HepG2 (cell line): ENCODE data around the gene DMTF1. TPM values are rescaled to one million over a fixed set of nuclear protein-coding genes. Genes with fewer than 3 reads are reported as not detected.
A peak's percentile ranks its signal among the peaks of the same experiment; 100 is the strongest.

Source experiments
- ATF3 ChIP-seq: sonication (generic); formaldehyde crosslinking; IDR thresholded peaks from 2 replicates; pipeline ENCODE4 v1.4.0; 2020; ENCODE audit warnings: missing genetic modification reagents
- CEBPB ChIP-seq: IDR thresholded peaks from 2 replicates; pipeline ENCODE4 v1.6.1; 2011; ENCODE audit warnings: low read depth, low read length, improper control_type of control experiment, borderline replicate concordance
- CEBPG ChIP-seq: IDR thresholded peaks from 2 replicates; pipeline ENCODE4 v1.6.1; 2016
- CREB1 ChIP-seq, 2 experiments: fragments of 450-650 bp in 1 of 2; IDR thresholded peaks; 2 replicates each; pipeline ENCODE4 v1.6.1; 2016 to 2017; ENCODE audit warnings: control low read depth in 1 of 2, mild to moderate bottlenecking in 1 of 2, missing compliant biosample characterization in 1 of 2, missing genetic modification characterization in 1 of 2
- FOSL1 ChIP-seq: sonication (generic); formaldehyde crosslinking; IDR thresholded peaks from 2 replicates; pipeline ENCODE4 v1.9.0; 2021; ENCODE audit warnings: missing genetic modification reagents, borderline replicate concordance
- FOSL2 ChIP-seq: sonication (generic); formaldehyde crosslinking; IDR thresholded peaks from 2 replicates; pipeline ENCODE4 v1.4.0; 2020; ENCODE audit warnings: missing genetic modification reagents
- GATA4 ChIP-seq: sonication (generic); IDR thresholded peaks from 2 replicates; pipeline ENCODE4 v1.6.1; 2016; ENCODE audit warnings: antibody characterized with exemption, low read depth, borderline replicate concordance
- GATAD2A ChIP-seq: IDR thresholded peaks from 2 replicates; pipeline ENCODE4 v1.6.1; 2016
- HMG20A ChIP-seq: IDR thresholded peaks from 2 replicates; pipeline ENCODE4 v1.6.1; 2016; ENCODE audit warnings: borderline replicate concordance
- HNRNPUL1 ChIP-seq: fragments of 200-400 bp; formaldehyde crosslinking; IDR thresholded peaks from 2 replicates; pipeline ENCODE4 v1.6.1; 2017; ENCODE audit warnings: low read depth, mild to moderate bottlenecking, low read length, moderate library complexity
- IRF2 ChIP-seq: IDR thresholded peaks from 2 replicates; pipeline ENCODE4 v1.6.1; 2018; ENCODE audit warnings: missing genetic modification reagents, missing compliant biosample characterization
- JARID2 ChIP-seq: sonication (generic); formaldehyde crosslinking; IDR thresholded peaks from 2 replicates; pipeline ENCODE4 v1.8.1; 2023; ENCODE audit warnings: missing genetic modification reagents, inconsistent platforms; ENCODE audit not compliant: insufficient replicate concordance
- NFYC ChIP-seq: IDR thresholded peaks from 2 replicates; pipeline ENCODE4 v1.6.1; 2016; ENCODE audit warnings: missing genetic modification reagents, missing compliant biosample characterization
- NR1H2 ChIP-seq: sonication (generic); formaldehyde crosslinking; IDR thresholded peaks from 2 replicates; pipeline ENCODE4 v1.8.1; 2022; ENCODE audit warnings: low read depth, missing genetic modification reagents, borderline replicate concordance
- NR2F6 ChIP-seq, 2 experiments: IDR thresholded peaks; 2 replicates each; pipeline ENCODE4 v1.6.1; 2016; ENCODE audit warnings: antibody characterized with exemption in 1 of 2, mild to moderate bottlenecking in 1 of 2
- PBX2 ChIP-seq: IDR thresholded peaks from 2 replicates; pipeline ENCODE4 v1.6.1; 2016; ENCODE audit warnings: control low read depth
- RARA ChIP-seq: IDR thresholded peaks from 2 replicates; pipeline ENCODE4 v1.6.1; 2016; ENCODE audit warnings: missing genetic modification reagents, missing compliant biosample characterization
- SOX13 ChIP-seq, 3 experiments: fragments of 450-650 bp in 1 of 3; sonication (generic) in 1 of 3; formaldehyde crosslinking in 1 of 3; IDR thresholded peaks in 2 of 3; conservative IDR thresholded peaks in 1 of 3; 2 replicates each; pipeline versions ENCODE4 v1.5.0 to v1.6.1; 2016 to 2020; ENCODE audit warnings: antibody characterized with exemption in 1 of 3, mild to moderate bottlenecking in 1 of 3, missing compliant biosample characterization in 1 of 3, missing genetic modification reagents in 1 of 3, moderate library complexity in 1 of 3
- THAP9 ChIP-seq: sonication (generic); formaldehyde crosslinking; IDR thresholded peaks from 2 replicates; pipeline ENCODE4; 2020; ENCODE audit warnings: missing genetic modification reagents, mild to moderate bottlenecking, borderline replicate concordance
- ZC3H4 ChIP-seq: sonication (generic); formaldehyde crosslinking; IDR thresholded peaks from 2 replicates; pipeline ENCODE4 v1.4.0; 2020; ENCODE audit warnings: missing genetic modification reagents, borderline replicate concordance
- ZNF335 ChIP-seq: sonication (generic); formaldehyde crosslinking; IDR thresholded peaks from 2 replicates; pipeline ENCODE4 v1.4.0; 2020; ENCODE audit warnings: missing genetic modification reagents
- ZNF513 ChIP-seq: sonication (generic); formaldehyde crosslinking; conservative IDR thresholded peaks from 2 replicates; pipeline ENCODE4 v1.5.0; 2020; ENCODE audit warnings: missing genetic modification reagents
- ZNF644 ChIP-seq: IDR thresholded peaks from 2 replicates; pipeline ENCODE4 v1.6.1; 2016; ENCODE audit warnings: low read depth
- ZNF766 ChIP-seq: sonication (generic); formaldehyde crosslinking; IDR thresholded peaks from 2 replicates; pipeline ENCODE4 v1.5.0; 2020; ENCODE audit warnings: missing genetic modification reagents, borderline replicate concordance
- ZNF777 ChIP-seq: sonication (generic); formaldehyde crosslinking; IDR thresholded peaks from 2 replicates; pipeline ENCODE4 v1.4.0; 2020; ENCODE audit warnings: missing genetic modification reagents
- ZSCAN12 ChIP-seq: sonication (generic); formaldehyde crosslinking; IDR thresholded peaks from 2 replicates; pipeline ENCODE4 v1.9.0; 2021; ENCODE audit warnings: mild to moderate bottlenecking, missing genetic modification reagents
- polyA plus RNA-seq, 8 experiments: library from polyadenylated mRNA; depleted of rRNA in 3 of 8; stranded (reverse) in 7 of 8; unstranded in 1 of 8; fragments of >200 nt; fragmentation: Illumina TruSeq in 4 of 8; extraction: Trizol in 4 of 8; gene quantifications; 2 replicates each; pipeline versions ENCODE4 v1.2.1 to v1.2.3, GENCODE V29; 2011 to 2016; ENCODE audit warnings: low read depth in 4 of 8, missing spikeins in 1 of 8, mixed read lengths in 1 of 8; ENCODE audit not compliant: insufficient read depth in 1 of 8
- total RNA-seq, 5 experiments: library from RNA; depleted of rRNA; stranded (reverse); fragments of >200 nt; fragmentation: Illumina TruSeq; extraction: Trizol; gene quantifications; 2 replicates each; pipeline ENCODE4 v1.2.3, GENCODE V29; 2016; ENCODE audit warnings: low read depth in 1 of 5

The DMTF1 gene
- total and polyA plus RNA-seq, 2 of the 13 experiments (the other 11 are each of a cell fraction or from before 2014, with no cell fraction given), result 45.8 to 132 TPM

- TF ChIP-seq FOSL2 (CRISPR knock-in tag) (peak; percentile 93), ZSCAN12 (CRISPR knock-in tag) (no peak), ZNF513 (CRISPR knock-in tag) (no peak), NFYC (no peak), JARID2 (no peak), SOX13 (IDR thresholded peaks at IDR 0.05) (no peak), SOX13 (CRISPR knock-in tag; conservative IDR thresholded peaks at IDR 0.05 in 1 of 2, IDR thresholded peaks at IDR 0.05 in 1 of 2) (peak in 1 of 2 experiments; percentile 39; a peak in 1 of 4 replicates), CEBPG (peak; percentile 45; the same call in 1 of the 2 replicates), RARA (CRISPR knock-in tag) (peak; percentile 80), ATF3 (peak; percentile 52; the same call in 1 of the 2 replicates), HMG20A (CRISPR knock-in tag) (peak; percentile 53; the same call in 1 of the 2 replicates), CREB1 (IDR thresholded peaks at IDR 0.05) (no peak), CREB1 (CRISPR knock-in tag; IDR thresholded peaks at IDR 0.05) (peak; percentile 51; the same call in 1 of the 2 replicates), GATA4 (0 out of 2 replicates have a peak, but pooled peaks have one; percentile 23), ZNF644 (CRISPR knock-in tag) (0 out of 2 replicates have a peak, but pooled peaks have one; percentile 24), ZNF777 (no peak), NR2F6 (IDR thresholded peaks at IDR 0.05) (peak; percentile 72), NR2F6 (CRISPR knock-in tag; IDR thresholded peaks at IDR 0.05) (peak; percentile 66), ZC3H4 (CRISPR knock-in tag) (no peak), GATAD2A (CRISPR knock-in tag) (peak; percentile 61), CEBPB (peak; percentile 55), ZNF335 (CRISPR knock-in tag) (no peak), ZNF766 (CRISPR knock-in tag) (no peak), HNRNPUL1 (no peak), PBX2 (CRISPR knock-in tag) (peak; percentile 62; the same call in 1 of the 2 replicates), IRF2 (CRISPR knock-in tag) (no peak), FOSL1 (CRISPR knock-in tag) (peak; percentile 57; the same call in 1 of the 2 replicates), NR1H2 (CRISPR knock-in tag) (no peak), THAP9 (CRISPR knock-in tag) (no peak)
These were observed 11.9 kb upstream of the DMTF1 start (continued) for GRCh38 chr7:87140271-87140748.
